Loucy (cell line): ENCODE measurements around the gene CRX.

Experiments used
- H2AFZ ChIP-seq: fragments of 200-600 bp; sonication (generic); 2 replicates; pipeline ENCODE4 v1.6.0; 2016; ENCODE audit warnings: antibody characterized with exemption, mild to moderate bottlenecking, low read length, moderate library complexity
- H3F3A ChIP-seq: fragments of 200-600 bp; 2 replicates; pipeline ENCODE4 v1.6.0; 2016; ENCODE audit warnings: antibody characterized with exemption, low read depth, mild to moderate bottlenecking
- H3K27me3 ChIP-seq: fragments of 200-600 bp; sonication (generic); 2 replicates; pipeline ENCODE4 v1.6.1; 2014; ENCODE audit warnings: low read length, mild to moderate bottlenecking; ENCODE audit not compliant: insufficient read depth, poor library complexity, severe bottlenecking
- H3K36me3 ChIP-seq: fragments of 200-600 bp; sonication (generic); 2 replicates; pipeline ENCODE4 v1.6.1; 2016; ENCODE audit warnings: low read length; ENCODE audit not compliant: insufficient read depth
- H3K4me1 ChIP-seq: fragments of 200-600 bp; sonication (generic); 2 replicates; pipeline ENCODE4 v1.5.1; 2014; ENCODE audit warnings: low read length, mild to moderate bottlenecking; ENCODE audit not compliant: insufficient read depth, poor library complexity, severe bottlenecking
- H3K4me2 ChIP-seq: fragments of 200-600 bp; sonication (generic); 2 replicates; pipeline ENCODE4 v1.6.0; 2014; ENCODE audit warnings: antibody characterized with exemption, low read length, low read depth, mild to moderate bottlenecking; ENCODE audit not compliant: poor library complexity, severe bottlenecking
- H3K4me3 ChIP-seq: fragments of 200-600 bp; sonication (generic); 2 replicates; pipeline ENCODE4 v1.5.1; 2014; ENCODE audit warnings: low read length, mild to moderate bottlenecking, mixed read lengths; ENCODE audit not compliant: poor library complexity, severe bottlenecking
- H3K79me2 ChIP-seq: fragments of 200-600 bp; sonication (generic); 2 replicates; pipeline ENCODE4 v1.6.1; 2014; ENCODE audit warnings: low read length; ENCODE audit not compliant: insufficient read depth
- H3K9ac ChIP-seq: fragments of 200-600 bp; sonication (generic); 2 replicates; pipeline ENCODE4 v1.6.0; 2014; ENCODE audit warnings: mild to moderate bottlenecking, low read depth, low read length, moderate library complexity; ENCODE audit not compliant: poor library complexity, severe bottlenecking
- H3K9me2 ChIP-seq: fragments of 200-600 bp; sonication (generic); replicated peaks from 2 replicates; pipeline ENCODE4 v1.6.1; 2016; ENCODE audit warnings: low read depth, low read length, mixed read lengths
- H3K9me3 ChIP-seq: fragments of 200-600 bp; sonication (generic); 2 replicates; pipeline ENCODE4 v1.6.1; 2014; ENCODE audit warnings: mild to moderate bottlenecking, antibody characterized with exemption, low read length, low read depth; ENCODE audit not compliant: insufficient read depth
- H4K20me1 ChIP-seq: fragments of 200-600 bp; sonication (generic); 2 replicates; pipeline ENCODE4 v1.6.0; 2014; ENCODE audit warnings: antibody characterized with exemption, low read length, mild to moderate bottlenecking; ENCODE audit not compliant: insufficient read depth, poor library complexity, severe bottlenecking
- EZH2phosphoT487 ChIP-seq: fragments of 200-600 bp; IDR thresholded peaks from 2 replicates; pipeline ENCODE4 v1.6.1; 2018; ENCODE audit warnings: antibody characterized with exemption, mild to moderate bottlenecking, moderate library complexity, borderline replicate concordance
- TF ChIP-seq, protein P1 (sequence below): fragments of 200-600 bp; sonication (generic); conservative IDR thresholded peaks from 2 replicates; pipeline ENCODE4 v1.5.1; 2014; ENCODE audit warnings: mild to moderate bottlenecking, antibody characterized with exemption, low read length

CRX gene

GRCh38 chr19:47805313-47805712 is 16.4 kb upstream of the CRX start:
- Histone ChIP-seq H3K79me2 (no peaks in the 10 kb centered on the region), H4K20me1 (no peaks in the 10 kb centered on the region), H3K9me3 (no peaks in the 10 kb centered on the region), H3K4me1 (no peaks in the 10 kb centered on the region), H2AFZ (no peak overlapping the region), H3K4me3 (no peak overlapping the region), H3K4me2 (no peak overlapping the region), H3F3A (no peaks in the 10 kb centered on the region), H3K27me3 (no peaks in the 10 kb centered on the region), H3K36me3 (no peaks in the 10 kb centered on the region), H3K9me2 (no peaks in the 10 kb centered on the region), H3K9ac (no peak overlapping the region)
- TF ChIP-seq, protein P1, sequence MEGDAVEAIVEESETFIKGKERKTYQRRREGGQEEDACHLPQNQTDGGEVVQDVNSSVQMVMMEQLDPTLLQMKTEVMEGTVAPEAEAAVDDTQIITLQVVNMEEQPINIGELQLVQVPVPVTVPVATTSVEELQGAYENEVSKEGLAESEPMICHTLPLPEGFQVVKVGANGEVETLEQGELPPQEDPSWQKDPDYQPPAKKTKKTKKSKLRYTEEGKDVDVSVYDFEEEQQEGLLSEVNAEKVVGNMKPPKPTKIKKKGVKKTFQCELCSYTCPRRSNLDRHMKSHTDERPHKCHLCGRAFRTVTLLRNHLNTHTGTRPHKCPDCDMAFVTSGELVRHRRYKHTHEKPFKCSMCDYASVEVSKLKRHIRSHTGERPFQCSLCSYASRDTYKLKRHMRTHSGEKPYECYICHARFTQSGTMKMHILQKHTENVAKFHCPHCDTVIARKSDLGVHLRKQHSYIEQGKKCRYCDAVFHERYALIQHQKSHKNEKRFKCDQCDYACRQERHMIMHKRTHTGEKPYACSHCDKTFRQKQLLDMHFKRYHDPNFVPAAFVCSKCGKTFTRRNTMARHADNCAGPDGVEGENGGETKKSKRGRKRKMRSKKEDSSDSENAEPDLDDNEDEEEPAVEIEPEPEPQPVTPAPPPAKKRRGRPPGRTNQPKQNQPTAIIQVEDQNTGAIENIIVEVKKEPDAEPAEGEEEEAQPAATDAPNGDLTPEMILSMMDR, result no peak
- no peak for TF ChIP-seq EZH2phosphoT487

DNA sequence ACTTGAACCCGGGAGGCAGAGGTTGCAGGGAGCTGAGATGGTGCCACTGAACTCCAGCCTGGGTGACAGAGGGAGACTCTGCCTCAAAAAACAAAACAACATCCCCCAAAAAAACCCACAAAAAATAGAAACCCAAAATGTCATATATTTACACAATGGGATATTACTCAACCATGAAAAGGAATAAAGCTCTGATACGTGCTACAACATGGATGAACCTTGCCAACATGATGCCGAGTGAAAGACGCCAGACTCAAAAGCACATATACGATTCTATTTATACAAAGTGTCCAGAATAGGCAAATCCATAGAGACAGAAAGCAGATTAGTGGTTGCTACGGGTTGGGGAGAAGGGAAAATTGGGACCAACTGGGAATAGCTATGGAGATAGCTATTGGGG is 15.3 kb upstream of the CRX start:
- Histone ChIP-seq H2AFZ (no peak overlapping the region), H3K4me3 (no peak overlapping the region), H4K20me1 (no peaks in the 10 kb centered on the region), H3K9ac (no peak overlapping the region), H3K4me1 (no peaks in the 10 kb centered on the region), H3F3A (no peaks in the 10 kb centered on the region), H3K4me2 (no peak overlapping the region), H3K79me2 (no peaks in the 10 kb centered on the region), H3K27me3 (no peaks in the 10 kb centered on the region), H3K36me3 (no peaks in the 10 kb centered on the region), H3K9me2 (no peaks in the 10 kb centered on the region), H3K9me3 (no peaks in the 10 kb centered on the region)
- TF ChIP-seq EZH2phosphoT487, result no peak
- TF ChIP-seq, protein P1, result no peak

DNA sequence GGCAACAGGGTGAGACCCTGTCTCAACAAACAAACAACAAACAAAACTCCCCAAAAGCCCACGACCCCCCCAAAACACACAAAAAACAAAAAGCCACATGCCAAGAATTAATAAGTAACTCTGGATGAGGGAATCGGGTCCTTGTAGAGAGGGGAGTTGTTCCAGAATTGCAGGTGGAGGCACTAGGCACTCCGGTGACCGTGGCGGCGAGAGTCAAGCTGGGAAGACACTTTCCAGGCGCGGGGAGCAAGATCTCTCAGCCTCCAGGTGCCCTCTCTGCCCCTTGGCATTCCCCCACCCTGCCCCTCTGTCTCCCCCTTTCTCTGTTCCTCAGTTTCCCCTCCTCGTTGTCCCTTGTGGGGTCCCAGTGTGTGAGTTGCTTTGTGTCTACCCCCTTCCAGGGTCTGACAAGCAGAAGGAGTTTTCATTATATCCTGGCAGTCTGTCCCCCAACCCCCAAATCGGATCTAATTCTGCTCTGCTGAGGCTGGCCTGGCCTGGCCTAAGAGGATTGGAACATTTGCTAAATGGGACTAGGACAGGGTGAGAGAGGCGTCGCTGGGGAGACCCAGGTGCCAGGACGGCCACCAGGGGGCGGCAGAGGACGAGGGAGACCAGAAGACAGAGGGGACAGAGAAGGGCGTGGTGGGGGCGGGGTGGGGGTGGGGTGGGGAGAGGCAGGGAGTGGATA is 8.3 kb upstream of the CRX start:
- H3K4me1 ChIP-seq, result no peaks in the 10 kb centered on the region
- no peak overlapping the region for H2AFZ ChIP-seq
- no peak overlapping the region for H3K4me2 ChIP-seq
- H3K9ac ChIP-seq, result no peak overlapping the region
- H3K9me3 ChIP-seq, result no peaks in the 10 kb centered on the region
- H3K4me3 ChIP-seq, result no peak overlapping the region
- no peaks in the 10 kb centered on the region for H4K20me1 ChIP-seq
- TF ChIP-seq, protein P1, result peak; percentile 63
- TF ChIP-seq EZH2phosphoT487, result no peak
- H3K36me3 ChIP-seq, result no peaks in the 10 kb centered on the region
- no peaks in the 10 kb centered on the region for H3F3A ChIP-seq
- no peaks in the 10 kb centered on the region for H3K9me2 ChIP-seq
- H3K27me3 ChIP-seq, result no peaks in the 10 kb centered on the region
- H3K79me2 ChIP-seq, result no peaks in the 10 kb centered on the region
